ENCODE results near the gene STK25. TPM values are rescaled to one million over a fixed set of nuclear protein-coding genes. Genes with fewer than 3 reads are reported as not detected.

STK25 gene
- total and polyA plus RNA-seq, 10 of the 15 experiments (the other 5 are each of a cell fraction or from before 2014, with no cell fraction given) = 6.0 to 154 (median 89.3) TPM

- no TSS peak for BruUV-seq (replicated peaks)
- Histone ChIP-seq H3K4me3 (no peak overlapping the region), H3K9ac (ENCODE audit: control insufficient read depth, insufficient read depth, low read length) (no peak overlapping the region), H3K27me3 (replicated peaks in 1 of 2; ENCODE audit: control insufficient read depth in 2 of 2, insufficient read depth in 2 of 2, low read length in 1 of 2) (peaks cover 0 to 1% of the 10 kb centered on the region in 2 experiments; a peak in 1 of 4 replicates), H2AFZ (ENCODE audit: control insufficient read depth, low read depth, low read length) (no peak overlapping the region), H3K36me3 (ENCODE audit: control insufficient read depth in 2 of 2, insufficient read depth in 2 of 2, low read length in 1 of 2) (no peaks in the 10 kb centered on the region), H3K4me1 (ENCODE audit: control insufficient read depth, insufficient read depth, low read length) (no peaks in the 10 kb centered on the region; the same call in 1 of the 2 replicates), H3K9me3 (replicated peaks; ENCODE audit: control insufficient read depth, insufficient read depth, low read length) (no peaks in the 10 kb centered on the region), H4K20me1 (ENCODE audit: control insufficient read depth, insufficient read depth) (no peaks in the 10 kb centered on the region), H3K79me2 (ENCODE audit: control insufficient read depth, insufficient read depth, low read length) (no peaks in the 10 kb centered on the region), H3K4me2 (ENCODE audit: control insufficient read depth, insufficient read depth) (no peak overlapping the region), H3K27ac (ENCODE audit: control insufficient read depth, insufficient read depth) (no peak overlapping the region)
- DNase-seq (ENCODE audit: low read depth, low spot score) = no peak
- ChIA-PET CTCF (no interaction called here), RAD21 (ENCODE audit: unreplicated experiment) (no interaction called here), POLR2A (no interaction called here), SMC1A (ENCODE audit: uncharacterized antibody, unreplicated experiment) (interaction anchor here (1.1 kb wide), 1 partner anchor 8 kb away, joined by 3 read pairs; no protein-coding TSS in a partner anchor)
- intact Hi-C loops (cut with micrococcal nuclease; ENCODE audit: unreplicated experiment) (no loop called here), in situ Hi-C loops (cut with MboI) (no loop called here)
- WGBS (ENCODE audit: insufficient coverage, insufficient replicate concordance, low lambda C conversion rate, missing lambda C conversion rate) = 43% methylated on average over 8 of the region's 8 CpGs
- no peak for FAIRE-seq
- TF ChIP-seq MEF2A (IDR thresholded peaks at IDR 0.05; ENCODE audit: insufficient read depth, low read depth, low read length) = no peak
- TF ChIP-seq CREM (IDR thresholded peaks at IDR 0.05; ENCODE audit: low read depth) = no peak
- TF ChIP-seq STAT3 (IDR thresholded peaks at IDR 0.05; ENCODE audit: low read depth, low read length) = no peak
- no peak for TF ChIP-seq REST (IDR thresholded peaks at IDR 0.05; ENCODE audit: low read depth, low read length)
- no peak for TF ChIP-seq RELB (IDR thresholded peaks at IDR 0.05; ENCODE audit: low read depth)
- TF ChIP-seq ZBTB33 (IDR thresholded peaks at IDR 0.05) = no peak
- no peak for TF ChIP-seq FOXM1 (IDR thresholded peaks at IDR 0.05; ENCODE audit: low read depth, low read length)
- TF ChIP-seq BCL11A (IDR thresholded peaks at IDR 0.05; ENCODE audit: low read depth, low read length) = no peak
- no peak for TF ChIP-seq SMAD1 (IDR thresholded peaks at IDR 0.05; ENCODE audit: low read depth, partially characterized antibody)
- no peak for TF ChIP-seq ELK1 (IDR thresholded peaks at IDR 0.05; ENCODE audit: low read depth, low read length)
- ATAC-seq = no peak
Measured at GRCh38 chr2:241532168-241532567, 23.8 kb upstream of the STK25 start.
